Measurements from ENCODE around the gene CLCF1.

The CLCF1 gene

GRCh38 chr11:67393990-67394389 lies 20.6 kb upstream of the CLCF1 start:
- H3K4me3 ChIP-seq (replicated peaks; ENCODE audit: low read depth, low read length), result no peak overlapping the region
- no peak for TF ChIP-seq CTCF (IDR thresholded peaks at IDR 0.05; ENCODE audit: low read depth, low read length, missing control alignments)
- no peak for DNase-seq (ENCODE audit: extremely low read depth, low read depth)

GRCh38 chr11:67393437-67393836 lies 20.0 kb upstream of the CLCF1 start:
- TF ChIP-seq CTCF (IDR thresholded peaks at IDR 0.05; ENCODE audit: low read depth, low read length, missing control alignments), result no peak
- DNase-seq (ENCODE audit: extremely low read depth, low read depth), result no peak
- H3K4me3 ChIP-seq (replicated peaks; ENCODE audit: low read depth, low read length), result no peak overlapping the region

GRCh38 chr11:67392183-67392715 lies 18.9 kb upstream of the CLCF1 start:
- no peak for TF ChIP-seq CTCF (IDR thresholded peaks at IDR 0.05; ENCODE audit: low read depth, low read length, missing control alignments)
- no peak for DNase-seq (ENCODE audit: extremely low read depth, low read depth)
- peak overlapping the region; percentile 88 for H3K4me3 ChIP-seq (replicated peaks; ENCODE audit: low read depth, low read length)

- TF ChIP-seq CTCF (IDR thresholded peaks at IDR 0.05; ENCODE audit: low read depth, low read length, missing control alignments), result no peak
Measured at GRCh38 chr11:67391304-67392182, 18.1 kb upstream of the CLCF1 start, which contains the start of gene RAD9A. Gene RAD9A, plus strand, starts transcription at chr11:67391986. Its CDS starts 59 bp downstream, at chr11:67392045.

GRCh38 chr11:67390947-67391303 lies 17.5 kb upstream of the CLCF1 start:
- no peak for DNase-seq (ENCODE audit: extremely low read depth, low read depth)

More at GRCh38 chr11:67391304-67392182, 18.1 kb upstream of the CLCF1 start, which contains the start of gene RAD9A:
- peak within 1 kb of the TSS; percentile 88 for H3K4me3 ChIP-seq (replicated peaks; ENCODE audit: low read depth, low read length)
- peak; percentile 65 for DNase-seq (ENCODE audit: extremely low read depth, low read depth)

GRCh38 chr11:67389477-67389876 lies 16.1 kb upstream of the CLCF1 start:
- TF ChIP-seq CTCF (IDR thresholded peaks at IDR 0.05; ENCODE audit: low read depth, low read length, missing control alignments), result peak; percentile 68
- DNase-seq (ENCODE audit: extremely low read depth, low read depth), result no peak
- H3K4me3 ChIP-seq (replicated peaks; ENCODE audit: low read depth, low read length), result no peak overlapping the region

More at GRCh38 chr11:67390947-67391303, 17.5 kb upstream of the CLCF1 start:
- TF ChIP-seq CTCF (IDR thresholded peaks at IDR 0.05; ENCODE audit: low read depth, low read length, missing control alignments), result no peak
- peak overlapping the region; percentile 88 for H3K4me3 ChIP-seq (replicated peaks; ENCODE audit: low read depth, low read length)
